Effector memory CD8-positive, alpha-beta T cell (primary cell): Measurements from ENCODE around the gene NHLRC4.

Experiments used
- ATAC-seq: fragments of 150-1000 bp; cut with Tn5 transposase; replicated peaks from 2 replicates; pipeline ENCODE4 v1.10.0; 2021; ENCODE audit warnings: mild to moderate bottlenecking, moderate library complexity
- DNase-seq, 3 experiments: peaks; one replicate each; pipeline ENCODE4 v3.0.0; 2021
- H3K27ac Mint-ChIP-seq, 2 donors: one replicate each; pipeline ENCODE4 v1.8.0; 2022; ENCODE audit warnings: mild to moderate bottlenecking in 2 of 2, mixed read lengths in 2 of 2, moderate library complexity in 2 of 2
- H3K27me3 Mint-ChIP-seq, 2 donors: one replicate each; pipeline ENCODE4 v1.8.0; 2022; ENCODE audit warnings: mixed read lengths in 2 of 2
- H3K36me3 Mint-ChIP-seq: one replicate; pipeline ENCODE4 v1.8.0; 2022; ENCODE audit warnings: mild to moderate bottlenecking, moderate library complexity, mixed read lengths; ENCODE audit not compliant: insufficient read depth
- H3K4me1 Mint-ChIP-seq, 2 donors: one replicate each; pipeline ENCODE4 v1.8.0; 2022; ENCODE audit warnings: low read depth in 2 of 2, mixed read lengths in 2 of 2
- H3K4me3 Mint-ChIP-seq, 2 donors: one replicate each; pipeline ENCODE4 v1.8.0; 2022; ENCODE audit warnings: mild to moderate bottlenecking in 2 of 2, mixed read lengths in 2 of 2, moderate library complexity in 2 of 2
- H3K9me3 Mint-ChIP-seq, 2 donors: one replicate each; pipeline ENCODE4 v1.8.0; 2022; ENCODE audit warnings: mixed read lengths in 2 of 2

The NHLRC4 gene

GRCh38 chr16:575354-576196 lies 8.8 kb downstream of the NHLRC4 start:
- H3K4me3 Mint-ChIP-seq = no peak overlapping the region
- H3K9me3 Mint-ChIP-seq = no peaks in the 10 kb centered on the region
- no peak overlapping the region for H3K27ac Mint-ChIP-seq
- peaks cover 21 to 22% of the 10 kb centered on the region in 2 donors for H3K4me1 Mint-ChIP-seq
- H3K27me3 Mint-ChIP-seq = no peaks in the 10 kb centered on the region
- ATAC-seq (no peak), DNase-seq (no peak)
- peaks cover 13% of the 10 kb centered on the region for H3K36me3 Mint-ChIP-seq

- Mint-ChIP-seq H3K4me3 (no peak overlapping the region), H3K9me3 (no peaks in the 10 kb centered on the region), H3K36me3 (peaks cover 5% of the 10 kb centered on the region), H3K27me3 (no peaks in the 10 kb centered on the region), H3K4me1 (peaks cover 14 to 15% of the 10 kb centered on the region in 2 donors), H3K27ac (peak overlapping the region in 1 of 2 donors; percentile 38)
- DNase-seq (no peak), ATAC-seq (no peak)
Measured at GRCh38 chr16:576197-576822, 9.5 kb downstream of the NHLRC4 start.

GRCh38 chr16:576823-577201 lies 10.0 kb downstream of the NHLRC4 start:
- peaks cover 9 to 10% of the 10 kb centered on the region in 2 donors for H3K4me1 Mint-ChIP-seq
- no peak for DNase-seq
- H3K4me3 Mint-ChIP-seq = no peak overlapping the region
- no peaks in the 10 kb centered on the region for H3K9me3 Mint-ChIP-seq
- H3K27ac Mint-ChIP-seq = peak overlapping the region in 1 of 2 donors; percentile 38
- ATAC-seq = no peak
- H3K27me3 Mint-ChIP-seq = no peaks in the 10 kb centered on the region
- peaks cover 4% of the 10 kb centered on the region for H3K36me3 Mint-ChIP-seq

- ATAC-seq (no peak), DNase-seq (no peak)
- H3K27me3 Mint-ChIP-seq = no peaks in the 10 kb centered on the region
- H3K36me3 Mint-ChIP-seq = peaks cover 5% of the 10 kb centered on the region
- no peak overlapping the region for H3K4me3 Mint-ChIP-seq
- no peak overlapping the region for H3K27ac Mint-ChIP-seq
- H3K4me1 Mint-ChIP-seq = peaks cover 6 to 7% of the 10 kb centered on the region in 2 donors
- no peaks in the 10 kb centered on the region for H3K9me3 Mint-ChIP-seq
Measured at GRCh38 chr16:577796-578195, 11.0 kb downstream of the NHLRC4 start.

- Mint-ChIP-seq H3K9me3 (no peaks in the 10 kb centered on the region), H3K4me3 (no peak overlapping the region), H3K4me1 (peaks cover 6 to 7% of the 10 kb centered on the region in 2 donors), H3K36me3 (peaks cover 5% of the 10 kb centered on the region), H3K27me3 (no peaks in the 10 kb centered on the region), H3K27ac (no peak overlapping the region)
- ATAC-seq (no peak), DNase-seq (no peak)
Measured at GRCh38 chr16:578232-578869, 11.5 kb downstream of the NHLRC4 start.

GRCh38 chr16:578870-579405 lies 12.1 kb downstream of the NHLRC4 start:
- H3K9me3 Mint-ChIP-seq = no peaks in the 10 kb centered on the region
- no peak overlapping the region for H3K4me3 Mint-ChIP-seq
- no peak overlapping the region for H3K27ac Mint-ChIP-seq
- peaks cover 5 to 6% of the 10 kb centered on the region in 2 donors for H3K4me1 Mint-ChIP-seq
- H3K27me3 Mint-ChIP-seq = no peaks in the 10 kb centered on the region
- ATAC-seq (peak; percentile 91), DNase-seq (peak; percentile 25 to 53 (median 37))
- H3K36me3 Mint-ChIP-seq = peaks cover 5% of the 10 kb centered on the region

- Mint-ChIP-seq H3K27ac (no peak overlapping the region), H3K4me1 (peaks cover 6 to 7% of the 10 kb centered on the region in 2 donors)
Measured at GRCh38 chr16:580141-580945, 13.5 kb downstream of the NHLRC4 start.

GRCh38 chr16:580946-581498 lies 14.2 kb downstream of the NHLRC4 start:
- Mint-ChIP-seq H3K27me3 (no peaks in the 10 kb centered on the region), H3K36me3 (peaks cover 5% of the 10 kb centered on the region), H3K9me3 (no peaks in the 10 kb centered on the region), H3K27ac (no peak overlapping the region), H3K4me3 (no peak overlapping the region), H3K4me1 (peaks cover 6 to 8% of the 10 kb centered on the region in 2 donors)
- DNase-seq = no peak
- ATAC-seq = no peak

More at GRCh38 chr16:580141-580945, 13.5 kb downstream of the NHLRC4 start:
- Mint-ChIP-seq H3K36me3 (peaks cover 5% of the 10 kb centered on the region), H3K4me3 (no peak overlapping the region), H3K9me3 (no peaks in the 10 kb centered on the region), H3K27me3 (no peaks in the 10 kb centered on the region)
- DNase-seq (no peak), ATAC-seq (no peak)

GRCh38 chr16:582218-582613 lies 15.4 kb downstream of the NHLRC4 start:
- no peak overlapping the region for H3K4me3 Mint-ChIP-seq
- H3K36me3 Mint-ChIP-seq = peaks cover 5% of the 10 kb centered on the region
- H3K27me3 Mint-ChIP-seq = no peaks in the 10 kb centered on the region
- H3K27ac Mint-ChIP-seq = no peak overlapping the region
- no peak for ATAC-seq
- H3K9me3 Mint-ChIP-seq = no peaks in the 10 kb centered on the region
- peaks cover 0 to 5% of the 10 kb centered on the region in 2 donors for H3K4me1 Mint-ChIP-seq
- no peak for DNase-seq

- DNase-seq (no peak), ATAC-seq (no peak)
- Mint-ChIP-seq H3K4me3 (no peak overlapping the region), H3K27me3 (no peaks in the 10 kb centered on the region), H3K9me3 (no peaks in the 10 kb centered on the region), H3K4me1 (peaks cover 0 to 8% of the 10 kb centered on the region in 2 donors), H3K36me3 (peaks cover 5% of the 10 kb centered on the region), H3K27ac (no peak overlapping the region)
Measured at GRCh38 chr16:582614-583331, 16.0 kb downstream of the NHLRC4 start.

- no peaks in the 10 kb centered on the region for H3K9me3 Mint-ChIP-seq
- DNase-seq (no peak), ATAC-seq (no peak)
- H3K36me3 Mint-ChIP-seq = peaks cover 9% of the 10 kb centered on the region
- H3K4me1 Mint-ChIP-seq = peaks cover 5 to 12% of the 10 kb centered on the region in 2 donors
- no peak overlapping the region for H3K27ac Mint-ChIP-seq
- H3K4me3 Mint-ChIP-seq = no peak overlapping the region
- H3K27me3 Mint-ChIP-seq = no peaks in the 10 kb centered on the region
Measured at GRCh38 chr16:583470-583814, 16.6 kb downstream of the NHLRC4 start.

- DNase-seq = no peak
- no peak for ATAC-seq
- H3K4me1 Mint-ChIP-seq = peaks cover 8 to 12% of the 10 kb centered on the region in 2 donors
- no peak overlapping the region for H3K4me3 Mint-ChIP-seq
- H3K36me3 Mint-ChIP-seq = peaks cover 9% of the 10 kb centered on the region
- H3K9me3 Mint-ChIP-seq = no peaks in the 10 kb centered on the region
- H3K27ac Mint-ChIP-seq = no peak overlapping the region
- no peaks in the 10 kb centered on the region for H3K27me3 Mint-ChIP-seq
Measured at GRCh38 chr16:583815-584591, 17.2 kb downstream of the NHLRC4 start.
